Measurements from ENCODE around the gene CLDND2.
"Not testable (repeated sequence)": the region's sequence is repeated elsewhere in the genome, so short reads cannot be mapped to it uniquely, and the experiment has no call there.

CLDND2 gene

DNA sequence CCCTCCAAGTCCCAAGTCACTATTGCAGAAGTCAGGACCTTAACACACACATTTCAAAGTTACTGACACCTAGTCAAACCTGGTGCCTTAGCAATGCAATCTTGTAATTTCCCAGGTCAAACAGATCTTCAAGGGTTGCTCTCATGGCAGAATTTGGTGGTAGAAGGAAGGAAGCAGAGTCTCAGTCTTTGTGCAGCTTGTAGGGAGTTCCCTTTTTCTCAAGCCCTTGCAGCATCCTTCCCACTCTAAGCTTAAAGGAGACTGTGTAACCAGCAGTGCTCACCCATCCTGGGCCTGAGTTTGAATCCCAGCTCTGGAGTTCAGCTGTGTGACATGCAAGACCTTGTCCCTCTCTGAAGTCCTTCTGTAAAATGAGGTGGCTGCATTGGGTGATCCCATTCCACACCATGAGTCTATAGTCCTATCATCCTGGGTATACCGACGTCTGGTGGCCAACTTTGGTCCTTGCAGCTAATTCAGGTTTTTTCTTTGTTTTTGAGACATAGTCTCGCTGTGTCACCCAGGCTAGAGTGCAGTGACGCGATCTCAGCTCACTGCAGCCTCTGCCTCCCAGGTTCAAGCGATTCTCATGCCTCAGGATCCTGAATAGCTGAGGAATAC lies 38.8 kb upstream of the CLDND2 start:
- DNase-seq (ENCODE audit: low read depth): peak; percentile 54
- H3K4me3 ChIP-seq (ENCODE audit: low read depth, low read length): no peak overlapping the region
- TF ChIP-seq, protein P1, sequence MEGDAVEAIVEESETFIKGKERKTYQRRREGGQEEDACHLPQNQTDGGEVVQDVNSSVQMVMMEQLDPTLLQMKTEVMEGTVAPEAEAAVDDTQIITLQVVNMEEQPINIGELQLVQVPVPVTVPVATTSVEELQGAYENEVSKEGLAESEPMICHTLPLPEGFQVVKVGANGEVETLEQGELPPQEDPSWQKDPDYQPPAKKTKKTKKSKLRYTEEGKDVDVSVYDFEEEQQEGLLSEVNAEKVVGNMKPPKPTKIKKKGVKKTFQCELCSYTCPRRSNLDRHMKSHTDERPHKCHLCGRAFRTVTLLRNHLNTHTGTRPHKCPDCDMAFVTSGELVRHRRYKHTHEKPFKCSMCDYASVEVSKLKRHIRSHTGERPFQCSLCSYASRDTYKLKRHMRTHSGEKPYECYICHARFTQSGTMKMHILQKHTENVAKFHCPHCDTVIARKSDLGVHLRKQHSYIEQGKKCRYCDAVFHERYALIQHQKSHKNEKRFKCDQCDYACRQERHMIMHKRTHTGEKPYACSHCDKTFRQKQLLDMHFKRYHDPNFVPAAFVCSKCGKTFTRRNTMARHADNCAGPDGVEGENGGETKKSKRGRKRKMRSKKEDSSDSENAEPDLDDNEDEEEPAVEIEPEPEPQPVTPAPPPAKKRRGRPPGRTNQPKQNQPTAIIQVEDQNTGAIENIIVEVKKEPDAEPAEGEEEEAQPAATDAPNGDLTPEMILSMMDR (conservative IDR thresholded peaks at IDR 0.05; ENCODE audit: low read depth, low read length): peak; percentile 68

DNA sequence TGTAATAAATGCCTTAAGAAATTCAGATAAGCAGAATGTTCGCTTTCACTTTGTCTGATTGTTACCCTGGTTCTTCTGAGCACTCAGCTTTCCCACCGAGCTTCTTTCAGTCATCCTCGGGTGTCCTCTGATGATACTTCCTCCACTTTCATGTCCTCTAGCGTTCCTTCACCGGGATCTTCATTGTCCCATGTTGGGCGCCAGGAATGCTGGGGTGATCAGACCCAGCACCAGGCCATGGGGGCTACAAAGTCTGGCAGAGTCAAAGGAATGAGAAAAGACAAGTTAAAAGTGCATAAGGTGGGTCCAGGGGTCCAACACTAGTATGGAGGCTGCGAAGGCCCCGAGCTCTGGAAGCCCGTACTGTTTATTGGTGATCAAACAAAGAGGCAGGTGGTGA lies 33.3 kb upstream of the CLDND2 start:
- no peak overlapping the region for H3K4me3 ChIP-seq (ENCODE audit: low read depth, low read length)
- TF ChIP-seq, protein P1 (conservative IDR thresholded peaks at IDR 0.05; ENCODE audit: low read depth, low read length): no peak
- DNase-seq (ENCODE audit: low read depth): no peak

DNA sequence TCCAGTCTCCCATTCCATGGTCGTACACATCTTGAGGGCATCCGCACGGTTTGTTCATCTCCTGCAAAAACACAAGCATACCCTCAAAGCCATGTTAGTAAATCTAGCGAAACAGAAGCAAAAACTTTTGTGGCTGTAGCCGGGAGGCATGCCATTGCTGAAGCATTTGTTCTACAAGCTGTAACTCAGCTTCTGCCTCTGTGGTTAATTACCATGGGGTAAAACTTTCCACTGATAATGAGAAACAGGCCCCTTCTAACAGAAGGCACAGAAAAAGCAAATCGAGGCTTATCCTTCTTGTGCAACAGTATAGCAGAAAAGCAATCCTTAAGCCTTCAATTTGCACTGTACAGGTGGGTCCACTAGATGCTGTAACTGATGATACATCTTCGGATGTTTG lies 31.1 kb upstream of the CLDND2 start:
- H3K4me3 ChIP-seq (ENCODE audit: low read depth, low read length); DNase-seq (ENCODE audit: low read depth): not testable (repeated sequence)

DNA sequence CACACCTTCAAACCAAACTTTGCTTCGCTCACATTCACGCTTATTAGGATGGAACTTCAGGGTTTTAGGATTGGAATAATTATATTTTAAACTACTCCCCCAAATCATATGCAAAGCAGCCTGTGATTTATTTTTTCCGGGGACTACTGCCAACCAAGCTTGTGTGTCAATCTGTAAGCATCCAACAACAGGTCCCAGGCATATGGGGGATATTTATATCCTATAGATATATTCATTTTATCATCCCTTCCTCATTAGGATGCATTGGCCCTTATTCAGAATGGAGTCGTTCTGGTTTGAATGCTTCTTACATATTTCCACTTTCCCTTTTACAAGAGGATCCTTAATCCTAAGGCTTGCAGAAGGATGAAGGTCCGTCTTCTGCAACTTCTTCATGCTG lies 30.4 kb upstream of the CLDND2 start:
- no peak overlapping the region for H3K4me3 ChIP-seq (ENCODE audit: low read depth, low read length)
- TF ChIP-seq, protein P1 (conservative IDR thresholded peaks at IDR 0.05; ENCODE audit: low read depth, low read length): no peak
- DNase-seq (ENCODE audit: low read depth): no peak

DNA sequence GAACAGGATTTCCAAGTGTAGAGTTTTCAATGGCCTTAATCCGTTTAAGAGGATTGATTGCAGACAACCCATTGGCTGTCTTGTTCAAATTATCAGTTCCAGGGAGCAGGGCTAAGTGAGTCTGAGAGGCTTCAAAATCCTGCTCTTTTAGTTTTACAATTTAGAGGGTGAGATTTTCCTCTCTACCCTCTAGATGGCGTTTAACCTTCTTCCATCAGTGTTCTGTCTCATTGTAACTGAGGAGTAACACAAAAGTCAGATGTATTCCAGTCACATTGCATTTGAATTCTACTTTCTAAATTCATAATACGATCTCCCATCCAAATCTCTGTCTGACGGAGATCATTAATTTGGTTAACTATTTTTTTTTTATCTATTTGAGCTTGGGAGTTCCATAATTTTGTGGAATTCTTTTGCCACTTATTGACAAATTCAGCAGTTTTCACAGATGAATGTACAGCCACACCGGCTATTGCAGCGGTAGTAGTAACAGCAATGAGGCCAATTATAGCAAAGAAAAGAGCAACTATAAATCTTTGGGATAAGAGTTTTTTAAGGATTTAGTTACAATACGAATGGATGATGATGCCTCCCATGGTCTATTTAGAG lies 29.4 kb upstream of the CLDND2 start:
- TF ChIP-seq, protein P1 (conservative IDR thresholded peaks at IDR 0.05; ENCODE audit: low read depth, low read length): peak; percentile 57
- peak; percentile 58 for DNase-seq (ENCODE audit: low read depth)
- H3K4me3 ChIP-seq (ENCODE audit: low read depth, low read length): no peak overlapping the region

DNA sequence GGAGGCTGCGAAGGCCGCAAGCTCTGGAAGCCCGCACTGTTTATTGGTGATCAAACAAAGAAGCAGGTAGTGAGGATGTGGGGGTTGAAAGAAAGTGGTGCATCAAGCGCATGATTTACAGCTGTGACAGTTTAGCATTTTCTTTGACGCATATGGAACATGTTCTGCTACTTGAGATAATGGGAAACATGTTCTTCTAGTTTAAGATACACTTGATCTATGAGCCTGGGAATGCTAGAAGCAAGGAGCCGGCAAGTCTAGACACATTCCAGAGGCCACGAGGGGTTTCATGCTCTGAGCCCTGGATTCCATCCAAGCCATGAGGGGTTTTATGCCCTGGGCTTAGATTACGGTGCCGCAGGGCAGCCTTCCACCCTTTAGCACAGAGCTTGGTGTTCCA lies 28.6 kb upstream of the CLDND2 start:
- not testable (repeated sequence) for H3K4me3 ChIP-seq (ENCODE audit: low read depth, low read length)
- DNase-seq (ENCODE audit: low read depth): peak; percentile 29

DNA sequence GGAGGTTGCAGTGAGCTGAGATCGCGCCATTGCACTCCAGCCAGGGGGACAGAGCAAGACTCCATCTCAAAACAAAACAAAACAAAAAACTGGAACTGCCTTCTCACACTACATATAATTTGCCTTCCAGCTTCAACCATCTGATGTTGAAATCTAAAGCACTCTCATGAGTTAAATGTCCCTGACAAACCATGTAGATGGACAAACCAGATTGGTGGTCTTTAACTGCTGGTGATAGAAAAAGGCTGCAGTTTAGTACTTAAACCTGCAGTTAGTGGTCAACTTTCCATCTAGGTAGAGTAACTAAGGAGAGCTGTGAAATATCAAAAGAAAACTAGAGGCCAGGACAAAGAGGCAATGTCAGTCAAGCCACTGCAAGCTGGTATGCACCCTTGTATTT lies 27.4 kb upstream of the CLDND2 start:
- DNase-seq (ENCODE audit: low read depth): no peak
- no peak overlapping the region for H3K4me3 ChIP-seq (ENCODE audit: low read depth, low read length)
- TF ChIP-seq, protein P1 (conservative IDR thresholded peaks at IDR 0.05; ENCODE audit: low read depth, low read length): no peak

DNA sequence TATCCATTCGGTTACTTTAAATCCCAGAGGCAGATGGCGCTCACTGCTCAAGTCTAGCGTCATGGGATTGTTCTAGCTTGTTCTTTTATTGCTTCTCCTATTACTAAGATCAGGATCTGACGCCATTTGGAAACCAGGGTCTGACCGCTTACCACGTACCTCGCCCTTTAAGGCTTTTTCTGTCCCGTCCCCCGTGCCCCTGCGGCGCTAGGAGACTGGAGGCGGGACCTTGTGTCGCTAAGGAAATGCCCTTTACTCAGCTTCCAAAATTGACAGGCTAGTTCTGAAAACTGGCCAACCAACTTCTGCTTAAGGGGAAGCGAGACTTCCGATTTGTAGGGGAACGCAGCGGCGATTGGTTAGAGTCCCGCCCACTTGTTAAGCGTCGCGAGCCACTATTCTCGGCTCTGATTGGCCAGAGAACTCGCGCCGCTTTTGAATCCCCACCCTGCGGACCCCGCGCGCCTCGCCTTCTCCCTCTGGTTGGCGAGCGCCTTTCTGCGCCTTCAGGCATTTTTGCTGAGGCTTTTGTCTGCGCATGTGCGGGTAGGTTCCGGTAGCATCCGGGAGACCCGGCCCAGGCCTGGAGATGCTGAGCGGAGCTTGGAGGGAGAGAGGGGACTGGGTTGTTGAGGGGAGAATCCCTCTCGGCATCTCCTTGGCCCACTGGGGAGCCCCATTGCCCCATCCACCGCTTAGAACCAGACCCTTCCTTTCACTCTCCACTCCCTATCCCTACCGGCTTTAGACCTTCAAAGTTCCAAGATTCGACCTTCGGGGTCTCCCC lies 25.4 kb upstream of the CLDND2 start:
- peak overlapping the region; percentile 56 for H3K4me3 ChIP-seq (ENCODE audit: low read depth, low read length)
- TF ChIP-seq, protein P1 (conservative IDR thresholded peaks at IDR 0.05; ENCODE audit: low read depth, low read length): peak; percentile 46
- peak; percentile 100 for DNase-seq (ENCODE audit: low read depth)

All from choroid plexus epithelial cell (primary cell).